ENCODE results near the gene KRT86. TPM values are rescaled to one million over a fixed set of nuclear protein-coding genes. Genes with fewer than 3 reads are reported as not detected.

Gene KRT86
- 0.04 TPM for total RNA-seq
- under 1 TPM in 7 of 8 donors, not detected in 1; 0.07 to 0.34 (median 0.25) TPM for polyA plus RNA-seq (ENCODE audit: insufficient read depth in 1 of 8, insufficient read length in 8 of 8, low replicate concordance in 1 of 8)
- long read RNA-seq, donor 1: 0 reads
- long read RNA-seq, donor 2: 0 reads
- long read RNA-seq, donor 3: 0 reads
- long read RNA-seq, donor 4: 0 reads
- long read RNA-seq, donor 5: 0 reads
- long read RNA-seq, donor 6: 0 reads
- long read RNA-seq, donor 7: 0 reads
- long read RNA-seq, donor 8: 0 reads
- long read RNA-seq, donor 9: 0 reads
- long read RNA-seq, donor 10: 0 reads
- long read RNA-seq, donor 11: 0 reads

GRCh38 chr12:52274521-52275120 is at the start of gene KRT86:
KRT86 (plus strand) TSS chr12:52274645; CDS start chr12:52301917, 27,272 bp downstream.
- H3K36me3 ChIP-seq (ENCODE audit: control insufficient read depth, insufficient read depth, low read length): no peaks in the 10 kb centered on the region
- H3K27ac ChIP-seq (ENCODE audit: low read length): no peak within 1 kb of the TSS
- DNase-seq: no peak
- H3K4me1 ChIP-seq (ENCODE audit: control insufficient read depth, insufficient read depth, low read length): peaks cover 12% of the 10 kb centered on the region
- H3K27me3 ChIP-seq (ENCODE audit: control insufficient read depth, insufficient read depth, low read length): peaks cover 43% of the 10 kb centered on the region
- no peaks in the 10 kb centered on the region for H3K9me3 ChIP-seq (replicated peaks; ENCODE audit: control insufficient read depth, low read depth, low read length)
- no peak within 1 kb of the TSS for H3K4me3 ChIP-seq (ENCODE audit: low read length)
- WGBS (ENCODE audit: insufficient coverage): 34% methylated on average over 3 of the region's 3 CpGs

GRCh38 chr12:52225752-52226151 is 48.7 kb upstream of the KRT86 start:
- DNase-seq: no peak
- WGBS (ENCODE audit: insufficient coverage): 88% methylated on average over 3 of the region's 4 CpGs
- no peaks in the 10 kb centered on the region for H3K4me1 ChIP-seq (ENCODE audit: control insufficient read depth, insufficient read depth, low read length)
- H3K9me3 ChIP-seq (replicated peaks; ENCODE audit: control insufficient read depth, low read depth, low read length): peaks cover 3% of the 10 kb centered on the region
- H3K36me3 ChIP-seq (ENCODE audit: control insufficient read depth, insufficient read depth, low read length): no peaks in the 10 kb centered on the region
- H3K27me3 ChIP-seq (ENCODE audit: control insufficient read depth, insufficient read depth, low read length): peaks cover 36% of the 10 kb centered on the region
- no peak overlapping the region for H3K4me3 ChIP-seq (ENCODE audit: low read length)
- H3K27ac ChIP-seq (ENCODE audit: low read length): no peak overlapping the region

GRCh38 chr12:52226446-52226845 is 48.0 kb upstream of the KRT86 start:
- Histone ChIP-seq H3K27me3 (ENCODE audit: control insufficient read depth, insufficient read depth, low read length) (peaks cover 43% of the 10 kb centered on the region), H3K36me3 (ENCODE audit: control insufficient read depth, insufficient read depth, low read length) (no peaks in the 10 kb centered on the region), H3K4me1 (ENCODE audit: control insufficient read depth, insufficient read depth, low read length) (no peaks in the 10 kb centered on the region), H3K4me3 (ENCODE audit: low read length) (no peak overlapping the region), H3K9me3 (replicated peaks; ENCODE audit: control insufficient read depth, low read depth, low read length) (peaks cover 3% of the 10 kb centered on the region), H3K27ac (ENCODE audit: low read length) (no peak overlapping the region)
- DNase-seq: no peak
- 80% methylated on average over 3 of the region's 4 CpGs for WGBS (ENCODE audit: insufficient coverage)

- H3K4me3 ChIP-seq (ENCODE audit: low read length): no peak overlapping the region
- no peaks in the 10 kb centered on the region for H3K36me3 ChIP-seq (ENCODE audit: control insufficient read depth, insufficient read depth, low read length)
- H3K9me3 ChIP-seq (replicated peaks; ENCODE audit: control insufficient read depth, low read depth, low read length): peaks cover 3% of the 10 kb centered on the region
- no peak for DNase-seq
- no peaks in the 10 kb centered on the region for H3K4me1 ChIP-seq (ENCODE audit: control insufficient read depth, insufficient read depth, low read length)
- peaks cover 46% of the 10 kb centered on the region for H3K27me3 ChIP-seq (ENCODE audit: control insufficient read depth, insufficient read depth, low read length)
- WGBS (ENCODE audit: insufficient coverage): 67% methylated on average over 3 of the region's 5 CpGs
- no peak overlapping the region for H3K27ac ChIP-seq (ENCODE audit: low read length)
Observed at GRCh38 chr12:52227606-52228166, 46.8 kb upstream of the KRT86 start.

- no peaks in the 10 kb centered on the region for H3K4me1 ChIP-seq (ENCODE audit: control insufficient read depth, insufficient read depth, low read length)
- no CpG with 5 or more reads among the region's 3 CpGs for WGBS (ENCODE audit: insufficient coverage)
- no peak overlapping the region for H3K4me3 ChIP-seq (ENCODE audit: low read length)
- no peak overlapping the region for H3K27ac ChIP-seq (ENCODE audit: low read length)
- H3K36me3 ChIP-seq (ENCODE audit: control insufficient read depth, insufficient read depth, low read length): no peaks in the 10 kb centered on the region
- H3K9me3 ChIP-seq (replicated peaks; ENCODE audit: control insufficient read depth, low read depth, low read length): peaks cover 3% of the 10 kb centered on the region
- no peak for DNase-seq
- H3K27me3 ChIP-seq (ENCODE audit: control insufficient read depth, insufficient read depth, low read length): peaks cover 50% of the 10 kb centered on the region
Observed at GRCh38 chr12:52228366-52228765, 46.1 kb upstream of the KRT86 start.

- no peak for DNase-seq
- H3K4me3 ChIP-seq (ENCODE audit: low read length): no peak overlapping the region
- no peak overlapping the region for H3K27ac ChIP-seq (ENCODE audit: low read length)
- H3K4me1 ChIP-seq (ENCODE audit: control insufficient read depth, insufficient read depth, low read length): no peaks in the 10 kb centered on the region
- peaks cover 55% of the 10 kb centered on the region for H3K27me3 ChIP-seq (ENCODE audit: control insufficient read depth, insufficient read depth, low read length)
- H3K9me3 ChIP-seq (replicated peaks; ENCODE audit: control insufficient read depth, low read depth, low read length): peaks cover 3% of the 10 kb centered on the region
- 88% methylated on average over 6 of the region's 6 CpGs for WGBS (ENCODE audit: insufficient coverage)
- no peaks in the 10 kb centered on the region for H3K36me3 ChIP-seq (ENCODE audit: control insufficient read depth, insufficient read depth, low read length)
Observed at GRCh38 chr12:52228931-52229330, 45.5 kb upstream of the KRT86 start.

GRCh38 chr12:52229836-52230343 is 44.6 kb upstream of the KRT86 start:
- no peaks in the 10 kb centered on the region for H3K4me1 ChIP-seq (ENCODE audit: control insufficient read depth, insufficient read depth, low read length)
- H3K27me3 ChIP-seq (ENCODE audit: control insufficient read depth, insufficient read depth, low read length): peaks cover 65% of the 10 kb centered on the region
- no peak overlapping the region for H3K4me3 ChIP-seq (ENCODE audit: low read length)
- H3K27ac ChIP-seq (ENCODE audit: low read length): no peak overlapping the region
- 76% methylated on average over 2 of the region's 2 CpGs for WGBS (ENCODE audit: insufficient coverage)
- no peaks in the 10 kb centered on the region for H3K9me3 ChIP-seq (replicated peaks; ENCODE audit: control insufficient read depth, low read depth, low read length)
- no peaks in the 10 kb centered on the region for H3K36me3 ChIP-seq (ENCODE audit: control insufficient read depth, insufficient read depth, low read length)
- no peak for DNase-seq

- 66% methylated on average over 4 of the region's 8 CpGs for WGBS (ENCODE audit: insufficient coverage)
- Histone ChIP-seq H3K4me3 (ENCODE audit: low read length) (no peak overlapping the region), H3K4me1 (ENCODE audit: control insufficient read depth, insufficient read depth, low read length) (no peaks in the 10 kb centered on the region), H3K27ac (ENCODE audit: low read length) (no peak overlapping the region), H3K36me3 (ENCODE audit: control insufficient read depth, insufficient read depth, low read length) (no peaks in the 10 kb centered on the region), H3K27me3 (ENCODE audit: control insufficient read depth, insufficient read depth, low read length) (peaks cover 67% of the 10 kb centered on the region), H3K9me3 (replicated peaks; ENCODE audit: control insufficient read depth, low read depth, low read length) (no peaks in the 10 kb centered on the region)
- no peak for DNase-seq
Observed at GRCh38 chr12:52230364-52231281, 43.8 kb upstream of the KRT86 start.

GRCh38 chr12:52231305-52232202 is 42.9 kb upstream of the KRT86 start:
- WGBS (ENCODE audit: insufficient coverage): 54% methylated on average over 9 of the region's 16 CpGs
- Histone ChIP-seq H3K4me1 (ENCODE audit: control insufficient read depth, insufficient read depth, low read length) (no peaks in the 10 kb centered on the region), H3K4me3 (ENCODE audit: low read length) (no peak overlapping the region), H3K27ac (ENCODE audit: low read length) (no peak overlapping the region), H3K9me3 (replicated peaks; ENCODE audit: control insufficient read depth, low read depth, low read length) (no peaks in the 10 kb centered on the region), H3K36me3 (ENCODE audit: control insufficient read depth, insufficient read depth, low read length) (no peaks in the 10 kb centered on the region), H3K27me3 (ENCODE audit: control insufficient read depth, insufficient read depth, low read length) (peaks cover 68% of the 10 kb centered on the region)
- DNase-seq: no peak

All from muscle of leg (tissue), 16 donors.